Upper lobe of left lung (tissue), 4 donors: ENCODE measurements around the gene SUV39H2.

Experiments
- EP300 ChIP-seq, 4 donors: sonication (generic); formaldehyde crosslinking; IDR thresholded peaks; one replicate each; pipeline ENCODE4 v1.5.1; 2017; ENCODE audit warnings: antibody characterized with exemption in 4 of 4, control low read depth in 2 of 4
- POLR2A ChIP-seq, 4 donors: fragments of 450-650 bp; IDR thresholded peaks; one replicate each; pipeline ENCODE4 v1.5.1; 2016 to 2017; ENCODE audit warnings: antibody characterized with exemption in 4 of 4, mild to moderate bottlenecking in 2 of 4
- POLR2AphosphoS5 ChIP-seq, 2 donors: sonication (generic); formaldehyde crosslinking; IDR thresholded peaks; one replicate each; pipeline ENCODE4 v1.5.1; 2017; ENCODE audit warnings: antibody characterized with exemption in 2 of 2
- TF ChIP-seq, protein P1 (sequence below), 6 experiments: fragments of 450-650 bp in 4 of 6; fragments of 200-600 bp in 2 of 6; sonication (generic) in 2 of 6; IDR thresholded peaks; one replicate each; pipeline ENCODE4 v1.5.1; 2016 to 2019; ENCODE audit warnings: antibody characterized with exemption in 6 of 6

DNA sequence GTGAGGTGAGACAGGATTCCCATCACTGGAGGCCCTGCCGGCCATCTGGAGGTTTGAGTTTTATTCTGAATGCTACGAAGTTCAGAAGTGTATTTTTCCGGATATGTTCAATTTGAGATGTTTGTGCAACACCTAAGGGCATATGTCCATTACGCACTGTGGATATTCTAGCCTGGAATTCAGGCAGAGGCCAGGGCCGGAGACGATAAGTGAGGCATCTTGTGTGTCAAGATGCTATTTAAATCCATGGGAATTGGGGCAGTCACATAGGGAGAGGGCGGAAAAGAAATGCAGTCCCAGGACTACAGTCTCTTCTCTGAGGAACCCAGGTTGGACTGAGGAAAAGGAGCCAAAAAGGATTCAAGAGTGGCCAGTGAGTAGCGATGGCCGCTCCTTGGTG lies 1.9 kb upstream of the SUV39H2 start:
- TF ChIP-seq, protein P1, sequence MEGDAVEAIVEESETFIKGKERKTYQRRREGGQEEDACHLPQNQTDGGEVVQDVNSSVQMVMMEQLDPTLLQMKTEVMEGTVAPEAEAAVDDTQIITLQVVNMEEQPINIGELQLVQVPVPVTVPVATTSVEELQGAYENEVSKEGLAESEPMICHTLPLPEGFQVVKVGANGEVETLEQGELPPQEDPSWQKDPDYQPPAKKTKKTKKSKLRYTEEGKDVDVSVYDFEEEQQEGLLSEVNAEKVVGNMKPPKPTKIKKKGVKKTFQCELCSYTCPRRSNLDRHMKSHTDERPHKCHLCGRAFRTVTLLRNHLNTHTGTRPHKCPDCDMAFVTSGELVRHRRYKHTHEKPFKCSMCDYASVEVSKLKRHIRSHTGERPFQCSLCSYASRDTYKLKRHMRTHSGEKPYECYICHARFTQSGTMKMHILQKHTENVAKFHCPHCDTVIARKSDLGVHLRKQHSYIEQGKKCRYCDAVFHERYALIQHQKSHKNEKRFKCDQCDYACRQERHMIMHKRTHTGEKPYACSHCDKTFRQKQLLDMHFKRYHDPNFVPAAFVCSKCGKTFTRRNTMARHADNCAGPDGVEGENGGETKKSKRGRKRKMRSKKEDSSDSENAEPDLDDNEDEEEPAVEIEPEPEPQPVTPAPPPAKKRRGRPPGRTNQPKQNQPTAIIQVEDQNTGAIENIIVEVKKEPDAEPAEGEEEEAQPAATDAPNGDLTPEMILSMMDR (IDR thresholded peaks at IDR 0.05), result no peak
- TF ChIP-seq POLR2AphosphoS5 (IDR thresholded peaks at IDR 0.05) (no peak), EP300 (IDR thresholded peaks at IDR 0.05) (no peak), POLR2A (IDR thresholded peaks at IDR 0.05) (no peak)
